ENCODE measurements around the gene GALE. TPM values are rescaled to one million over a fixed set of nuclear protein-coding genes. Genes with fewer than 3 reads are reported as not detected.

The GALE gene
- 68.2 to 85.6 TPM (median 72.5 TPM) in 5 replicates for total RNA-seq (2022; extraction: Qiagen RNA extraction; ENCODE audit: low read depth)

DNA sequence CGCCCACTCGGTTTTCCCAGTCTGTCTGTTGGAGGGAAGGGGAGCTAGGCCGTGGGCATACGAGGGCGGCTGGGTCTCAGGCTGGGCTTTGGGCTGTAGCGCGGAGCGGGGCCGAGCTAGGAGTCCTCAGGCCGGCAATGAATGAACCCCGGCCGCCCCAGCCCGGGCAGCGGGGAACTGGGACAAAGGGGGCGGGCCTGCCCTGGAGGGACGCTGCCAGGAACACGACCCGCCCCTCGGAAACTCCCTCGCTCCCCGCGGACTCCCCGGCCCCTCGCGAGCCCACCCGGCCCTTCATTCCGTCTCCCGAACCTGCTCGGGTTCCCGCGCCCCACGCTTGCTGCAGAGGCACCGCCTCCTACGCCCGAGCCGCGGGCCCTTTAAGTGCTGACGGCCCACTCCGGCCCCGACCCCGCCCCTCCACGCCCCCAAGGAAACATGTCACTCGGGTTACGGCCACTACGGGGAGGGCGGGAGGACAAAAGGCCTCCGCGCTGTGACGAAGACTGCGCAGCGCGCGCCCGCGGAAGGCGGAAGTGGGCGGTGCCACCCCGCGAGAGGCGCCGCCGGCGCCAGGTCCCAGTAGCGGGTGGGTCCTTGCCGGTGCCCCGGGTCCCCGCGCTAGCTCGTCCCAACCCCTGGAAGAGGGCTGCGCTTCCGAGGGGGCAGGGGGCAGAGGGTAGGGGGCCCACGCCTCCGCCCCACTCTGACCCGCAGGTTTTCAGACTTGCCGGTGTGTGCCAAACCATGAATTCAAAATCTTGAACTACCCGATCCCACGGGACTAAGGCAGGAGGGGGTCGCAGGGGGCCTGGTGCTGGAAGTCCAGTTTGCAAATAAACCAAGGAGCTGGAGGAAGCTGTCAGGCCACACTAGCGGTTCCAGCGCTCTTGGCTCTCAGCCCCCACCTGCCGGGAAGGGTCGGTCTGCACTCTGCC, at the start of gene GALE:
Gene GALE, minus strand, starts transcription at position 355 of the 938 bp plus-strand sequence. CDS start 1,747 bp downstream, outside the sequence.

GRCh38 chr1:23825076-23825761, 24.7 kb upstream of the GALE start, which contains the start of gene HMGCL:
Gene HMGCL, minus strand, starts transcription at chr1:23825429. Its CDS starts 14 bp downstream, at chr1:23825415.

DNA sequence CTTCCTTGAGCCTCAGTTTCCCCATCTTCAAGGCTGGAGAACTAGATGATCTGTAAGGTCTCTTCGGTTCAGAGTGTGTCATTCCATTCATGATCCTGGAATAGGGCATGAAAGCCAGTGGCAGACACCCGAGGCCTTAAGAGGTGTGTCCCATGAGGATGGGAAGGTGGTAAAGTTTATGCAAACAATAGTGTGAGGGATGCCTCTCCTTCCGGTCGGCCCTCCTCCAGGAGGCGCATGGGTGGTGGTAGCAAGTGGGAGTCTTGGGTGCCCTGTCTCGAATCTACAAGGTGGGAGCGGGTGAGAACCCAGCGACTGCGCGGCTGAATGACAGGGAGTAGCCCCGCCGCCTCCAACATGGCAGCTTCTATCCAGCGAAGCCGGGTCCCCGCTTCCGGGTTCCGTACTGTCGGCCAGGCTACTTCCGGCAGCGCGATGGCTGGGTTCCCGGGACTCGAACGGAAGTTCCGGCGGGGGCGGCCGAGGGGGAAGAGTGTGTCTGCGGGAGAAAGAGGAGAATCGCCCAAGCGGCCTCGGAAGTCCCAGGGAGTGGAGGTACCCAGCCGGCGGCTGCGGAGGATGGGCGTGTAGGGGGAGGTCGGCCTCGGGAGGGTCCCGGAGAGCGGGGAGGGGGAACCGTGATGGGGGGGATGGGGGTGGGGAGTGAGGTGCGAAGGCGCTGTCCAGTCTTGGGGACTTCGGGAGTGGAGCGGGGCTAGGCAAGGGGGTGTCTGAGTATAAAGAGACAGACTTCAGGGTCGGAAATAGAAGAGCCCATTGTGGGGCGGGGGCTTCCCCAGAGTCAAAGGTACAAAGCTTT, 9.6 kb downstream of the GALE start, which contains the start of gene LYPLA2:
Gene LYPLA2, plus strand, starts transcription at position 450 of the 820 bp plus-strand sequence. CDS start 1,538 bp downstream, outside the sequence.

GRCh38 chr1:23777979-23778814, 22.4 kb downstream of the GALE start, which contains the start of gene PITHD1:
Gene PITHD1, plus strand, starts transcription at chr1:23778418. Its CDS starts 98 bp downstream, at chr1:23778516.

Other genes starting within 250 kb of the GALE start
- gene ID3, start 241.3 kb downstream of the GALE start, total RNA-seq (2022; extraction: Qiagen RNA extraction; ENCODE audit: low read depth), result 250 to 414 TPM (median 352 TPM) in 5 replicates
- gene RPL11, start 108.9 kb downstream of the GALE start, total RNA-seq (2022; extraction: Qiagen RNA extraction; ENCODE audit: low read depth), result 1,340 to 1,601 TPM (median 1,411 TPM) in 5 replicates
- gene ELOA, start 57.3 kb downstream of the GALE start, total RNA-seq (2022; extraction: Qiagen RNA extraction; ENCODE audit: low read depth), result 25.9 to 33.7 TPM (median 26.9 TPM) in 5 replicates
- 31.0 to 42.0 TPM (median 38.2 TPM) in 5 replicates for gene PITHD1, start 22.3 kb downstream of the GALE start, total RNA-seq (2022; extraction: Qiagen RNA extraction; ENCODE audit: low read depth)
- gene LYPLA2, start 9.6 kb downstream of the GALE start, total RNA-seq (2022; extraction: Qiagen RNA extraction; ENCODE audit: low read depth), result 53.7 to 62.8 TPM (median 57.9 TPM) in 5 replicates
- 10.7 to 14.7 TPM (median 13.0 TPM) in 5 replicates for gene HMGCL, start 24.7 kb upstream of the GALE start, total RNA-seq (2022; extraction: Qiagen RNA extraction; ENCODE audit: low read depth)
- 6.7 to 11.3 TPM (median 9.7 TPM) in 5 replicates for gene FUCA1, start 67.5 kb upstream of the GALE start, total RNA-seq (2022; extraction: Qiagen RNA extraction; ENCODE audit: low read depth)
- gene CNR2, start 112.6 kb upstream of the GALE start, total RNA-seq (2022; extraction: Qiagen RNA extraction; ENCODE audit: low read depth), result not detected in 5 replicates
- 29.7 to 41.1 TPM (median 34.3 TPM) in 5 replicates for gene PNRC2, start 159.1 kb upstream of the GALE start, total RNA-seq (2022; extraction: Qiagen RNA extraction; ENCODE audit: low read depth)
- gene SRSF10, start 179.6 kb upstream of the GALE start, total RNA-seq (2022; extraction: Qiagen RNA extraction; ENCODE audit: low read depth), result 65.5 to 94.6 TPM (median 85.0 TPM) in 5 replicates